Measurements from ENCODE around the gene SENP3. TPM values are rescaled to one million over a fixed set of nuclear protein-coding genes. Genes with fewer than 3 reads are reported as not detected.

The SENP3 gene
- total RNA-seq, 1 donor from 2014 or later: 87.9 TPM

DNA sequence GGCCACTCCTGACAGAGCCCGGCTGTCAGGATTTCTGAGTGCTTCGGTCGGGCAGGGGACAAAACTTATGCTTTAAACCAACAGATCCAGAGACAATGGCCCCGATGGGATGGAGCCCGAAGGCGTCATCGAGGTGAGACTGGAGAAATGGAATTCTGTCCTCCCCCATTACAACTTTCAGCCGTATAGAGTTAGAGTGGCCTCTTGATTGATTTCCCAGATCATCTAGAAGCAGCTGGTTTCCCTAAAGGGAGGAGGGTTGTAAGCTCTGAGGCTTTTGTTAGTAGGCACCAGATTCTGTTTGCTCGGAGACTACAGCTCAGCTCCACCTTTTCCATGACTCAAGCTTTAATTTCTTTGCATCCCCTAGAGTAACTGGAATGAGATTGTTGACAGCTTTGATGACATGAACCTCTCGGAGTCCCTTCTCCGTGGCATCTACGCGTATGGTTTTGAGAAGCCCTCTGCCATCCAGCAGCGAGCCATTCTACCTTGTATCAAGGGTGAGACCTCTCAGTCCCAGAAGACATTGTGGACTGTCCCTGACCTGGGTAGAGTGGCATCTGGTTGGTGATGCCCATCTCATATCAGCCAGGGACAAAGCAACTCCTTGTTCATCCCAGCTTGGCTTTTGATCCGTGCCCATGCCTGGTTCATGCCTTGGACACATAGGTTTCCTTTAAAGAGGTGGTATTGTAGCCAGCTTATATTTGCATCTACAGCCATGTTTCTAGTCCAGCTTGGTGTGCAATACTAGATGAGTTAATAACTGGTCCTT lies 12.6 kb downstream of the SENP3 start:
- Mint-ChIP-seq H3K36me3 (peaks cover 46% of the 10 kb centered on the region), H3K9me3 (no peaks in the 10 kb centered on the region), H3K27me3 (ENCODE audit: insufficient read depth, low read depth) (peaks cover 13% of the 10 kb centered on the region), H3K27ac (no peak overlapping the region), H3K4me3 (peak overlapping the region; percentile 100), H3K4me1 (peaks cover 44% of the 10 kb centered on the region)
- Histone ChIP-seq H3K4me1 (peaks cover 17% of the 10 kb centered on the region), H3K27ac (no peak overlapping the region), H2AFZ (replicated peaks) (no peak overlapping the region), H3F3A (ENCODE audit: low read depth) (peaks cover 74% of the 10 kb centered on the region), H3K9ac (peak overlapping the region; percentile 92), H3K4me2 (peak overlapping the region; percentile 93), H3K36me3 (peaks cover 17% of the 10 kb centered on the region), H3K27me3 (no peaks in the 10 kb centered on the region), H3K79me2 (ENCODE audit: low read depth) (peaks cover 50% of the 10 kb centered on the region), H3K4me3 (peak overlapping the region; percentile 86), H3K9me3 (ENCODE audit: low read depth) (no peaks in the 10 kb centered on the region), H4K20me1 (ENCODE audit: low read depth) (peaks cover 66% of the 10 kb centered on the region)
- DNase-seq (ENCODE audit: low spot score): no peak
- TF ChIP-seq EZH2 (IDR thresholded peaks at IDR 0.05) (no peak), EZH2phosphoT487 (IDR thresholded peaks at IDR 0.05) (no peak), CTCF (IDR thresholded peaks at IDR 0.05) (no peak)

GRCh38 chr17:7575481-7575883 lies 13.8 kb downstream of the SENP3 start:
- no peaks in the 10 kb centered on the region for H3K9me3 ChIP-seq (ENCODE audit: low read depth)
- H3K27me3 ChIP-seq: no peaks in the 10 kb centered on the region
- peaks cover 44% of the 10 kb centered on the region for H3K4me1 Mint-ChIP-seq
- H3K4me1 ChIP-seq: peaks cover 17% of the 10 kb centered on the region
- peak overlapping the region; percentile 100 for H3K4me3 Mint-ChIP-seq
- H4K20me1 ChIP-seq (ENCODE audit: low read depth): peaks cover 66% of the 10 kb centered on the region
- H3K9me3 Mint-ChIP-seq: no peaks in the 10 kb centered on the region
- H3K4me3 ChIP-seq: peak overlapping the region; percentile 86
- peak overlapping the region; percentile 19 for H3K4me2 ChIP-seq
- no peak for DNase-seq (ENCODE audit: low spot score)
- H3K36me3 ChIP-seq: peaks cover 17% of the 10 kb centered on the region
- peaks cover 40% of the 10 kb centered on the region for H3K36me3 Mint-ChIP-seq
- TF ChIP-seq EZH2phosphoT487 (IDR thresholded peaks at IDR 0.05) (no peak), CTCF (IDR thresholded peaks at IDR 0.05) (no peak), EZH2 (IDR thresholded peaks at IDR 0.05) (no peak)
- H3F3A ChIP-seq (ENCODE audit: low read depth): peaks cover 79% of the 10 kb centered on the region
- no peak overlapping the region for H3K27ac Mint-ChIP-seq
- H3K27me3 Mint-ChIP-seq (ENCODE audit: insufficient read depth, low read depth): peaks cover 17% of the 10 kb centered on the region
- no peak overlapping the region for H3K9ac ChIP-seq
- H3K79me2 ChIP-seq (ENCODE audit: low read depth): peaks cover 50% of the 10 kb centered on the region
- peak overlapping the region; percentile 69 for H3K27ac ChIP-seq
- H2AFZ ChIP-seq (replicated peaks): no peak overlapping the region

DNA sequence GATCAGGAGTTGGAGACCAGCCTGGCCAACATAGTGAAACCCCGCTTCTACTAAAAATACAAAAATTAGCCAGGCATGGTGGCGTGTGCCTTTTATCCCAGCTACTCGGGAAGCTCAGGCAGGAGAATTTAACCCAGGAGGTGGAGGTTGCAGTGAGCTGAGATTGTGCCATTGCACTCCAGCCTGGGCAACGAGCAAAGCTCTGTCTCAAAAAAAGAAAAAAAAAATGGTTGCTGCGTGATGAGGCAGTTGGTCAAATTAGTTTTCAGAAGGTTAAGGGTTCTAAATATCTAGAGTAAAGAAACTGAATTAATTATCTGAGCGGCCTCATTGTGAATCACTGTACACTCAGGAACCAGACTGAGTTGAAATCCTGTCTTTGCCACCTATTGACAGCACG lies 14.2 kb downstream of the SENP3 start:
- peaks cover 17% of the 10 kb centered on the region for H3K36me3 ChIP-seq

More for the DNA sequence above, 14.2 kb downstream of the SENP3 start:
- Histone ChIP-seq H2AFZ (replicated peaks) (no peak overlapping the region), H3K4me3 (no peak overlapping the region), H3K4me1 (peaks cover 17% of the 10 kb centered on the region), H3K27me3 (no peaks in the 10 kb centered on the region), H3K79me2 (ENCODE audit: low read depth) (peaks cover 50% of the 10 kb centered on the region), H4K20me1 (ENCODE audit: low read depth) (peaks cover 66% of the 10 kb centered on the region), H3K9ac (no peak overlapping the region), H3F3A (ENCODE audit: low read depth) (peaks cover 82% of the 10 kb centered on the region), H3K9me3 (ENCODE audit: low read depth) (no peaks in the 10 kb centered on the region), H3K4me2 (no peak overlapping the region), H3K27ac (no peak overlapping the region)
- peaks cover 48% of the 10 kb centered on the region for H3K4me1 Mint-ChIP-seq
- H3K9me3 Mint-ChIP-seq: no peaks in the 10 kb centered on the region
- TF ChIP-seq EZH2phosphoT487 (IDR thresholded peaks at IDR 0.05) (no peak), EZH2 (IDR thresholded peaks at IDR 0.05) (no peak), CTCF (IDR thresholded peaks at IDR 0.05) (no peak)
- peaks cover 17% of the 10 kb centered on the region for H3K27me3 Mint-ChIP-seq (ENCODE audit: insufficient read depth, low read depth)
- no peak overlapping the region for H3K4me3 Mint-ChIP-seq
- peaks cover 44% of the 10 kb centered on the region for H3K36me3 Mint-ChIP-seq
- DNase-seq (ENCODE audit: low spot score): no peak
- H3K27ac Mint-ChIP-seq: no peak overlapping the region

Data from neural progenitor cell (in vitro differentiated cells).